ENCODE measurements around the gene CCNI.

CCNI gene

GRCh38 chr4:77121736-77122240 is 46.0 kb upstream of the CCNI start:
- H3K27ac ChIP-seq = no peak overlapping the region
- no peaks in the 10 kb centered on the region for H3K36me3 ChIP-seq (ENCODE audit: insufficient read depth)
- no peak overlapping the region for H3K4me2 ChIP-seq
- TF ChIP-seq CTCF (conservative IDR thresholded peaks at IDR 0.05; ENCODE audit: low read depth, low read length) = no peak
- no peaks in the 10 kb centered on the region for H3K79me2 ChIP-seq (ENCODE audit: insufficient read depth, low read depth)
- H2AFZ ChIP-seq (ENCODE audit: low read depth) = no peak overlapping the region
- H3K27me3 ChIP-seq (ENCODE audit: insufficient read depth, low read depth) = no peaks in the 10 kb centered on the region
- no peaks in the 10 kb centered on the region for H3K4me1 ChIP-seq (ENCODE audit: low read depth, poor library complexity, severe bottlenecking)
- no peaks in the 10 kb centered on the region for H4K20me1 ChIP-seq (ENCODE audit: insufficient read depth)
- no peak overlapping the region for H3K9ac ChIP-seq
- no peak overlapping the region for H3K4me3 ChIP-seq (IDR thresholded peaks at IDR 0.05; ENCODE audit: insufficient read depth, low read depth, low read length)

- Histone ChIP-seq H3K79me2 (ENCODE audit: insufficient read depth, low read depth) (no peaks in the 10 kb centered on the region), H3K27me3 (ENCODE audit: insufficient read depth, low read depth) (no peaks in the 10 kb centered on the region), H3K27ac (no peak overlapping the region), H3K4me2 (no peak overlapping the region), H3K4me3 (IDR thresholded peaks at IDR 0.05; ENCODE audit: insufficient read depth, low read depth, low read length) (no peak overlapping the region), H4K20me1 (ENCODE audit: insufficient read depth) (no peaks in the 10 kb centered on the region), H2AFZ (ENCODE audit: low read depth) (no peak overlapping the region), H3K9ac (no peak overlapping the region), H3K36me3 (ENCODE audit: insufficient read depth) (no peaks in the 10 kb centered on the region), H3K4me1 (ENCODE audit: low read depth, poor library complexity, severe bottlenecking) (no peaks in the 10 kb centered on the region)
- TF ChIP-seq CTCF (conservative IDR thresholded peaks at IDR 0.05; ENCODE audit: low read depth, low read length) = no peak
Measured at GRCh38 chr4:77120886-77121508, 45.2 kb upstream of the CCNI start.

GRCh38 chr4:77117721-77118120 is 41.9 kb upstream of the CCNI start:
- Histone ChIP-seq H3K4me3 (IDR thresholded peaks at IDR 0.05; ENCODE audit: insufficient read depth, low read depth, low read length) (no peak overlapping the region), H3K27me3 (ENCODE audit: insufficient read depth, low read depth) (no peaks in the 10 kb centered on the region), H3K4me1 (ENCODE audit: low read depth, poor library complexity, severe bottlenecking) (no peaks in the 10 kb centered on the region), H4K20me1 (ENCODE audit: insufficient read depth) (no peaks in the 10 kb centered on the region), H3K9ac (no peak overlapping the region), H2AFZ (ENCODE audit: low read depth) (no peak overlapping the region), H3K79me2 (ENCODE audit: insufficient read depth, low read depth) (no peaks in the 10 kb centered on the region), H3K27ac (no peak overlapping the region), H3K36me3 (ENCODE audit: insufficient read depth) (no peaks in the 10 kb centered on the region), H3K4me2 (no peak overlapping the region)
- no peak for TF ChIP-seq CTCF (conservative IDR thresholded peaks at IDR 0.05; ENCODE audit: low read depth, low read length)

GRCh38 chr4:77113069-77113468 is 37.3 kb upstream of the CCNI start:
- Histone ChIP-seq H3K27ac (no peak overlapping the region), H2AFZ (ENCODE audit: low read depth) (no peak overlapping the region), H3K79me2 (ENCODE audit: insufficient read depth, low read depth) (no peaks in the 10 kb centered on the region), H4K20me1 (ENCODE audit: insufficient read depth) (no peaks in the 10 kb centered on the region), H3K36me3 (ENCODE audit: insufficient read depth) (no peaks in the 10 kb centered on the region), H3K4me2 (no peak overlapping the region), H3K4me1 (ENCODE audit: low read depth, poor library complexity, severe bottlenecking) (no peaks in the 10 kb centered on the region), H3K9ac (no peak overlapping the region), H3K27me3 (ENCODE audit: insufficient read depth, low read depth) (no peaks in the 10 kb centered on the region), H3K4me3 (IDR thresholded peaks at IDR 0.05; ENCODE audit: insufficient read depth, low read depth, low read length) (no peak overlapping the region)
- no peak for TF ChIP-seq CTCF (conservative IDR thresholded peaks at IDR 0.05; ENCODE audit: low read depth, low read length)
